Measurements from ENCODE around the gene POLRMT.

- TF ChIP-seq, protein P1, sequence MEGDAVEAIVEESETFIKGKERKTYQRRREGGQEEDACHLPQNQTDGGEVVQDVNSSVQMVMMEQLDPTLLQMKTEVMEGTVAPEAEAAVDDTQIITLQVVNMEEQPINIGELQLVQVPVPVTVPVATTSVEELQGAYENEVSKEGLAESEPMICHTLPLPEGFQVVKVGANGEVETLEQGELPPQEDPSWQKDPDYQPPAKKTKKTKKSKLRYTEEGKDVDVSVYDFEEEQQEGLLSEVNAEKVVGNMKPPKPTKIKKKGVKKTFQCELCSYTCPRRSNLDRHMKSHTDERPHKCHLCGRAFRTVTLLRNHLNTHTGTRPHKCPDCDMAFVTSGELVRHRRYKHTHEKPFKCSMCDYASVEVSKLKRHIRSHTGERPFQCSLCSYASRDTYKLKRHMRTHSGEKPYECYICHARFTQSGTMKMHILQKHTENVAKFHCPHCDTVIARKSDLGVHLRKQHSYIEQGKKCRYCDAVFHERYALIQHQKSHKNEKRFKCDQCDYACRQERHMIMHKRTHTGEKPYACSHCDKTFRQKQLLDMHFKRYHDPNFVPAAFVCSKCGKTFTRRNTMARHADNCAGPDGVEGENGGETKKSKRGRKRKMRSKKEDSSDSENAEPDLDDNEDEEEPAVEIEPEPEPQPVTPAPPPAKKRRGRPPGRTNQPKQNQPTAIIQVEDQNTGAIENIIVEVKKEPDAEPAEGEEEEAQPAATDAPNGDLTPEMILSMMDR (IDR thresholded peaks at IDR 0.05), result no peak
- TF ChIP-seq EZH2 (IDR thresholded peaks at IDR 0.05), result no peak
Observed at GRCh38 chr19:678791-679388, 45.6 kb upstream of the POLRMT start.

Data from neural progenitor cell (in vitro differentiated cells).